Fibroblast of gingiva (primary cell): ENCODE results near the gene CDH20.
"Not testable (repeated sequence)": the region's sequence is repeated elsewhere in the genome, so short reads cannot be mapped to it uniquely, and the experiment has no call there.

Source experiments
- DNase-seq: peaks from one replicate; pipeline ENCODE4 v3.0.0-alpha.2; 2011; ENCODE audit warnings: low read depth

The CDH20 gene

GRCh38 chr18:61348230-61348629 lies 15.0 kb downstream of the CDH20 start:
- DNase-seq = no peak

GRCh38 chr18:61350578-61350977 lies 17.3 kb downstream of the CDH20 start:
- DNase-seq = no peak

GRCh38 chr18:61352059-61352458 lies 18.8 kb downstream of the CDH20 start:
- DNase-seq = no peak

GRCh38 chr18:61352611-61353010 lies 19.4 kb downstream of the CDH20 start:
- DNase-seq = peak; percentile 59

- DNase-seq = no peak
Observed at GRCh38 chr18:61360404-61361383, 27.5 kb downstream of the CDH20 start.

- no peak for DNase-seq
Observed at GRCh38 chr18:61362511-61362910, 29.3 kb downstream of the CDH20 start.

GRCh38 chr18:61364953-61365352 lies 31.7 kb downstream of the CDH20 start:
- no peak for DNase-seq

GRCh38 chr18:61368001-61368400 lies 34.8 kb downstream of the CDH20 start:
- DNase-seq = no peak

GRCh38 chr18:61369671-61370070 lies 36.4 kb downstream of the CDH20 start:
- DNase-seq = not testable (repeated sequence)

GRCh38 chr18:61371111-61371510 lies 37.9 kb downstream of the CDH20 start:
- DNase-seq = no peak

- no peak for DNase-seq
Observed at GRCh38 chr18:61379827-61380226, 46.6 kb downstream of the CDH20 start.

GRCh38 chr18:61388010-61388409 lies 54.8 kb downstream of the CDH20 start:
- DNase-seq = peak; percentile 6

GRCh38 chr18:61394983-61395382 lies 61.8 kb downstream of the CDH20 start:
- no peak for DNase-seq

- no peak for DNase-seq
Observed at GRCh38 chr18:61397222-61397621, 64.0 kb downstream of the CDH20 start.

- DNase-seq = peak; percentile 75
Observed at GRCh38 chr18:61398961-61399705, 65.9 kb downstream of the CDH20 start.

- no peak for DNase-seq
Observed at GRCh38 chr18:61400016-61400635, 66.9 kb downstream of the CDH20 start.

GRCh38 chr18:61400716-61401115 lies 67.5 kb downstream of the CDH20 start:
- DNase-seq = peak; percentile 61

- peak; percentile 72 for DNase-seq
Observed at GRCh38 chr18:61402726-61403125, 69.5 kb downstream of the CDH20 start.

GRCh38 chr18:61413396-61413795 lies 80.2 kb downstream of the CDH20 start:
- DNase-seq = no peak

- DNase-seq = no peak
Observed at GRCh38 chr18:61414086-61414485, 80.9 kb downstream of the CDH20 start.

GRCh38 chr18:61419763-61420162 lies 86.5 kb downstream of the CDH20 start:
- DNase-seq = no peak

GRCh38 chr18:61420218-61420885 lies 87.1 kb downstream of the CDH20 start:
- DNase-seq = no peak
